OCI-LY1 (cell line): ENCODE results near the gene NUFIP2.

Experiments used
- CTCF ChIP-seq: fragments of 200-600 bp; sonication (generic), shearing (Covaris generic); IDR thresholded peaks from 2 replicates; pipeline ENCODE4 v1.5.1; 2017; ENCODE audit warnings: mild to moderate bottlenecking, antibody characterized with exemption, low read length, moderate library complexity, mixed read lengths
- EZH2 ChIP-seq: fragments of 200-600 bp; sonication (generic), shearing (Covaris generic); IDR thresholded peaks from 2 replicates; pipeline ENCODE4 v1.8.0; 2017; ENCODE audit warnings: borderline replicate concordance, mixed run types, mild to moderate bottlenecking, antibody characterized with exemption, low read length, moderate library complexity, mixed read lengths

GRCh38 chr17:29341726-29342125 lies 47.8 kb upstream of the NUFIP2 start:
- no peak for TF ChIP-seq EZH2
- no peak for TF ChIP-seq CTCF
